Erythroblast (primary cell): ENCODE data around the gene LHX5.

Experiments
- GATA1 ChIP-seq: IDR thresholded peaks from 2 replicates; pipeline ENCODE4 v1.6.1; 2011; ENCODE audit warnings: low read depth, mild to moderate bottlenecking, control low read depth, low read length, moderate library complexity
- POLR2A ChIP-seq: IDR thresholded peaks from 2 replicates; pipeline ENCODE4 v1.6.1; 2011; ENCODE audit warnings: mild to moderate bottlenecking, low read length

GRCh38 chr12:113422030-113422885 is 49.4 kb downstream of the LHX5 start, which contains the start of gene SDSL:
- TF ChIP-seq POLR2A (peak; percentile 88), GATA1 (no peak)
